Hepatocyte (in vitro differentiated cells): ENCODE data around the gene RIBC2.

ENCODE experiments used
- EZH2 ChIP-seq: fragments of 200-600 bp; sonication (generic); IDR thresholded peaks from 2 replicates; pipeline ENCODE4 v1.6.1; 2016; ENCODE audit warnings: antibody characterized with exemption, mild to moderate bottlenecking, borderline replicate concordance
- EZH2phosphoT487 ChIP-seq: fragments of 200-600 bp; sonication (generic); IDR thresholded peaks from one replicate; pipeline ENCODE4 v1.6.1; 2018; ENCODE audit warnings: antibody characterized with exemption, mild to moderate bottlenecking, low read depth, moderate library complexity; ENCODE audit not compliant: unreplicated experiment, severe bottlenecking
- TF ChIP-seq, protein P1 (sequence below): fragments of 200-600 bp; sonication (generic); IDR thresholded peaks from 2 replicates; pipeline ENCODE4 v1.5.1; 2016; ENCODE audit warnings: antibody characterized with exemption, mild to moderate bottlenecking; ENCODE audit not compliant: poor library complexity

DNA sequence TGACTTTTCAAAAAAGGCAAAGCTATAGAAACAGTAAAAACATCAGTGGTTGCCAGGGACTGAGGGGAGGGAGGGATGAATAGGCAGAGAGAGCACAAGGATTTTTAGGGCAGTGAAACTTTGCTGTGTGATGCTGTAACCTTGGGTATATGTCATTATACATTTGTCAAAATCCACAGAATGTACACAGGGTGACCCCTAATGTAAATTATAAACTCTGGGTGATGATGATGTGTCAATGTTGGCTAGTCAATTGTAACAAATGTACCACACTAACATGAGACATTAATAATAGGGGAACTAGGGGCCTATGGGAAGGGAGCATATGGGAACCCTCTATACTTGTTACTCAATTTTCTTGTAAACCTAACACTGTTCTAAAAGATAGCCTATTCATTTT lies 24.8 kb downstream of the RIBC2 start:
- TF ChIP-seq, protein P1, sequence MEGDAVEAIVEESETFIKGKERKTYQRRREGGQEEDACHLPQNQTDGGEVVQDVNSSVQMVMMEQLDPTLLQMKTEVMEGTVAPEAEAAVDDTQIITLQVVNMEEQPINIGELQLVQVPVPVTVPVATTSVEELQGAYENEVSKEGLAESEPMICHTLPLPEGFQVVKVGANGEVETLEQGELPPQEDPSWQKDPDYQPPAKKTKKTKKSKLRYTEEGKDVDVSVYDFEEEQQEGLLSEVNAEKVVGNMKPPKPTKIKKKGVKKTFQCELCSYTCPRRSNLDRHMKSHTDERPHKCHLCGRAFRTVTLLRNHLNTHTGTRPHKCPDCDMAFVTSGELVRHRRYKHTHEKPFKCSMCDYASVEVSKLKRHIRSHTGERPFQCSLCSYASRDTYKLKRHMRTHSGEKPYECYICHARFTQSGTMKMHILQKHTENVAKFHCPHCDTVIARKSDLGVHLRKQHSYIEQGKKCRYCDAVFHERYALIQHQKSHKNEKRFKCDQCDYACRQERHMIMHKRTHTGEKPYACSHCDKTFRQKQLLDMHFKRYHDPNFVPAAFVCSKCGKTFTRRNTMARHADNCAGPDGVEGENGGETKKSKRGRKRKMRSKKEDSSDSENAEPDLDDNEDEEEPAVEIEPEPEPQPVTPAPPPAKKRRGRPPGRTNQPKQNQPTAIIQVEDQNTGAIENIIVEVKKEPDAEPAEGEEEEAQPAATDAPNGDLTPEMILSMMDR = no peak
- no peak for TF ChIP-seq EZH2phosphoT487
- TF ChIP-seq EZH2 = no peak
